Fibroblast of mammary gland (primary cell): ENCODE data around the gene PRSS57.

Source experiments
- DNase-seq: peaks from one replicate; pipeline ENCODE4 v3.0.0-alpha.2; 2010; ENCODE audit warnings: low read depth
- H3K4me3 ChIP-seq: 2 replicates; pipeline ENCODE4 v1.5.1; 2011; ENCODE audit warnings: low read depth, mild to moderate bottlenecking, low read length, moderate library complexity; ENCODE audit not compliant: control insufficient read depth
- TF ChIP-seq, protein P1 (sequence below): conservative IDR thresholded peaks from 2 replicates; pipeline ENCODE4 v1.5.1; 2011; ENCODE audit warnings: low read depth, low read length, inconsistent platforms; ENCODE audit not compliant: control insufficient read depth, insufficient read depth

The PRSS57 gene

DNA sequence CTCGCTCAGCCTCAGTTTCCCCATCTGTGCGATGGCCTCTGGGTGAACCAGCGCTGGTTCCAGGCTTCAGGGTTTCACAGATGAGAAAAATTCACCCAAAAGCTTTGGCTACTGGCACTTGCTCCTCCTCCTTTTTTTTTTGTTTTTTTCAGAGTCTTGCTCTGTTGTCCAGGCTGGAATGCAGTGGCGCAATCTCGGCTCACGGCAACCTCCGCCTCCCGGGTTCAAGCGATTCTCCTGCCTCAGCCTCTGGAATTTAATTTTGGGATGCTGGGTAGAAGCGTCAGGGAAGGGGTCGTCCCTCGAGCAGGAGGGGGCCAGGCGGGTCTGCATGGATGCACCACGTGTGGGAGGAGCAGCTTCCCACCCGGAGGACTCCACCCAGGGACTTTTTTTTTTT is 7.0 kb downstream of the PRSS57 start:
- DNase-seq, result no peak
- no peak overlapping the region for H3K4me3 ChIP-seq
- TF ChIP-seq, protein P1, sequence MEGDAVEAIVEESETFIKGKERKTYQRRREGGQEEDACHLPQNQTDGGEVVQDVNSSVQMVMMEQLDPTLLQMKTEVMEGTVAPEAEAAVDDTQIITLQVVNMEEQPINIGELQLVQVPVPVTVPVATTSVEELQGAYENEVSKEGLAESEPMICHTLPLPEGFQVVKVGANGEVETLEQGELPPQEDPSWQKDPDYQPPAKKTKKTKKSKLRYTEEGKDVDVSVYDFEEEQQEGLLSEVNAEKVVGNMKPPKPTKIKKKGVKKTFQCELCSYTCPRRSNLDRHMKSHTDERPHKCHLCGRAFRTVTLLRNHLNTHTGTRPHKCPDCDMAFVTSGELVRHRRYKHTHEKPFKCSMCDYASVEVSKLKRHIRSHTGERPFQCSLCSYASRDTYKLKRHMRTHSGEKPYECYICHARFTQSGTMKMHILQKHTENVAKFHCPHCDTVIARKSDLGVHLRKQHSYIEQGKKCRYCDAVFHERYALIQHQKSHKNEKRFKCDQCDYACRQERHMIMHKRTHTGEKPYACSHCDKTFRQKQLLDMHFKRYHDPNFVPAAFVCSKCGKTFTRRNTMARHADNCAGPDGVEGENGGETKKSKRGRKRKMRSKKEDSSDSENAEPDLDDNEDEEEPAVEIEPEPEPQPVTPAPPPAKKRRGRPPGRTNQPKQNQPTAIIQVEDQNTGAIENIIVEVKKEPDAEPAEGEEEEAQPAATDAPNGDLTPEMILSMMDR, result no peak

DNA sequence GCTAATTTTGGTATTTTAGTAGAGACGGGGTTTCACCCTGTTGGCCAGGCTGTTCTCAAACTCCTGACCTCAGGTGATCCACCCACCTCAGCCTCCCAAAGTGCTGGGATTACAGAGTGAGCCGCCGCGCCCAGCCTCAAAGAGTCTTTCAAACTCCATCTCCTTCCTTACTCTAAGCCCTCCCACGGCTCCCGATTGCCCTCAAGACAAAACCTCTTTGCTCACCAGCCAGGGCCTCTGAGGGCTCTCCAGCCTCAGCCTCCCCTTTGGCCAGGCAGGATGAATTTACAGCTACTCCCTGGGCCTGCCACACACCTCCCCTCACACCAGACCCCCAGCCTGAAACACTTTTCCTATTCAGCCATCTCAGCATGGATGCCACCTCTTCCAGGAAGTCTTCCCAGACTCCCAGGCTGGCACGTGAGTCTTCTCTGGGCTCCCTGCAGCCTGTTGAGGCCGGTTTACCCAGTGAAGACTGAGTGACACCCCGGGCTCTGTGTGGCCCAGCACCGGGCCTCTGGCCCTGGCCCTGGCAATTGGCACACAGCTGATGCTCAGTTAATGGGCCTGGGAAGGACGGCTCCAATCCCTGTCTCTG is 7.6 kb downstream of the PRSS57 start:
- TF ChIP-seq, protein P1, result no peak
- no peak for DNase-seq
- H3K4me3 ChIP-seq, result no peak overlapping the region

DNA sequence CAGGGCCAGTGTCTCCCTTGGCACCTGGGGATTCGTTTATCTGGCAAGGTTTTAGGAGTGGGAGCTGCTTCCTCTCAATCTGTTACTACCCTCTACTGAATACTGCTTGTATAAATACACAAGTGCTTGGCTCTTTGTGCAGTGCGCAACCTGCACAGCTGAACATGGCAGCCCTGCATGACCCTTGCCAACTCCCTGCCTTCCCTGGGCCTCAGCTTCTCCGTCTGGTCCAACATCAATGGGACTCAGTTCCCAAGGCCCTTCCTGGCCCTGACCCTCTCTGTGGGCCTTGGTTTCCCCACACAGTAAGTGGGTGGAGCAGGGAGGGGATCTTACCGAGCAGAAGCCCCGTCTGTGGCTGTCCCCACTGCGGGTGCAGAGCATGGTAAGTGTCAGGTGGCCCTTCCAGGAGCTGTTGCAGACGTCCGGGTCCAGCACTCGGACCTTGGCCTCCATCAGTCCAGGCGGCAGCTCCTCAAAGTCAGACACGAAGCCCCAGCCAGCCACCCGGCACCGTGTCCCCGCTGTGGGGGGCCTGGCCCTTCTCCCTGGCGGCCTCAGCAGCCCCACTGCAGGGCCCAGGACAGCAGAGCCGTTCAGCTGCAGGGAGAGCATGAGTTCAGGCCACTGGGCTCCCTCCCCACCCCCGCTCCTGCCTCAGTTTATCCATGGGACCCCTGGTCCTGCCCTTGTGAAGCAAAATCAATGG is 8.5 kb downstream of the PRSS57 start:
- DNase-seq, result no peak
- TF ChIP-seq, protein P1, result no peak
- no peak overlapping the region for H3K4me3 ChIP-seq

DNA sequence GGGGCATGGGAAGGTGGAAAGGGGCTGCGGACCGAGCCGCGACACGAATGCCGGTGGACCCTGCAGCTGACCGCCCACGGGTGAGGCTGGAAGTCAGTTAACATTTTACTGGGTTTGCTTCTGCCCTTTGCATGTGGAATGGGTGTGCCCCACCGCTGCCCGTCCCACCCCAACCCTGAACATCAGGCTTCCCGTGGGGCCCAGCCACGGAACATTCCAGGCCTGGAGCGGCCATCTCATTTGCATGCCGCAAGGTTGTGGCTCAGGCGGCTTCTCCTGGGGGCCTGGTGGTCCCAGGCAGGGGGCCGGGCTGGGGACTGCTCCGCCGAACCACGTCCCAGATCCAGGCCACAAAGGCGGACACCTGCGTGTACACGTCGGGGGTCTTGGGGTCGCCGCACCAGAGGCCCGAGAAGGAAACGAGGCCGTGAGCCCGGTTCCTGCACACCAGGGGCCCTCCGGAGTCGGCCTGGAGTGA is 9.8 kb downstream of the PRSS57 start:
- no peak for DNase-seq
- TF ChIP-seq, protein P1, result no peak
- H3K4me3 ChIP-seq, result no peak overlapping the region

DNA sequence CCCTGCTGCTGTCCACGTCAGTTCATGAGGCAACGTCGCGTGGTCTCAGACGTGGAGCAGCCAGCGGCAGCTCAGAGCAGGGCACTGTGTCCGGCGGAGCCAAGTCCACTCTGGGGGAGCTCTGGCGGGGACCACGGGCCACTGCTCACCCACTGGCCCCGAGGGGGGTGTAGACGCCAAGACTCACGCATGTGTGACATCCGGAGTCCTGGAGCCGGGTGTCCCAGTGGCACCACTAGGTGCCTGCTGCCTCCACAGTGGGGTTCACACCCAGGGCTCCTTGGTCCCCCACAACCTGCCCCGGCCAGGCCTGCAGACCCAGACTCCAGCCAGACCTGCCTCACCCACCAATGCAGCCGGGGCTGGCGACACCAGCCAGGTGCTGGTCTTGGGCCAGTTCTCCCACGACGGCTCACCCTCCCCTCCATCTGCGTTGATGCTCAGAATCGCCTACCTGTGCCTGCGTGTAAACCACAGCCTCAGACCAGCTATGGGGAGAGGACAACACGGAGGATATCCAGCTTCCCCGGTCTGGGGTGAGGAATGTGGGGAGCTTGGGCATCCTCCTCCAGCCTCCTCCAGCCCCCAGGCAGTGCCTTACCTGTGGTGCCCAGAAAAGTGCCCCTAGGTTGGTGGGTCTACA is 12.5 kb downstream of the PRSS57 start:
- H3K4me3 ChIP-seq, result no peak overlapping the region
- DNase-seq, result no peak
- TF ChIP-seq, protein P1, result no peak

DNA sequence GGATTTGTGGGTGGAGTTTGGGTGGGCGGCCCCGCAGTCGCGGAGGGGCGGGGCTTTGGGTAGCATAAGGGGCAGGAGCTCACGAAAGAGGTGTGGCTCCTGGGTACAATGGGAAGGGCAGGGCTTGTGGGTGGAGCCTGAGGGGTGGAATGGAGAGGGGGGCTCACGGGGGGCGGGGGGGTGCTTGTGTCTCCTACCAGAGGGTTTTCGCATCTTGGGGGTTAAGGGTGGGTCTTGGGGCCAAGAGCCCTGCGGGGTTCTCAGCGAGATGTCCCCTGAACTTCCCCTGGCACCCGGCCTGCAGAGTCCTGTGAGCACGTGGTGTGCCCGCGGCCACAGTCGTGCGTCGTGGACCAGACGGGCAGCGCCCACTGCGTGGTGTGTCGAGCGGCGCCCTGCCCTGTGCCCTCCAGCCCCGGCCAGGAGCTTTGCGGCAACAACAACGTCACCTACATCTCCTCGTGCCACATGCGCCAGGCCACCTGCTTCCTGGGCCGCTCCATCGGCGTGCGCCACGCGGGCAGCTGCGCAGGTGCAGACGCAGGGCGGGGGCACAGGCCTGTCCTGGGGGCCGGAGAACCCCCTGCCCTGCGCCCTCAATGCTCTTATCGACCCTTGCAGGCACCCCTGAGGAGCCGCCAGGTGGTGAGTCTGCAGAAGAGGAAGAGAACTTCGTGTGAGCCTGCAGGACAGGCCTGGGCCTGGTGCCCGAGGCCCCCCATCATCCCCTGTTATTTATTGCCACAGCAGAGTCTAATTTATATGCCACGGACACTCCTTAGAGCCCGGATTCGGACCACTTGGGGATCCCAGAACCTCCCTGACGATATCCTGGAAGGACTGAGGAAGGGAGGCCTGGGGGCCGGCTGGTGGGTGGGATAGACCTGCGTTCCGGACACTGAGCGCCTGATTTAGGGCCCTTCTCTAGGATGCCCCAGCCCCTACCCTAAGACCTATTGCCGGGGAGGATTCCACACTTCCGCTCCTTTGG is 13.9 kb downstream of the PRSS57 start:
- no peak overlapping the region for H3K4me3 ChIP-seq
- no peak for DNase-seq
- TF ChIP-seq, protein P1, result no peak
